ENCODE results near the gene ADAMTSL1. TPM values are rescaled to one million over a fixed set of nuclear protein-coding genes. Genes with fewer than 3 reads are reported as not detected.

The ADAMTSL1 gene
- total RNA-seq, 1 experiment from 2014 or later: 0.94 TPM

DNA sequence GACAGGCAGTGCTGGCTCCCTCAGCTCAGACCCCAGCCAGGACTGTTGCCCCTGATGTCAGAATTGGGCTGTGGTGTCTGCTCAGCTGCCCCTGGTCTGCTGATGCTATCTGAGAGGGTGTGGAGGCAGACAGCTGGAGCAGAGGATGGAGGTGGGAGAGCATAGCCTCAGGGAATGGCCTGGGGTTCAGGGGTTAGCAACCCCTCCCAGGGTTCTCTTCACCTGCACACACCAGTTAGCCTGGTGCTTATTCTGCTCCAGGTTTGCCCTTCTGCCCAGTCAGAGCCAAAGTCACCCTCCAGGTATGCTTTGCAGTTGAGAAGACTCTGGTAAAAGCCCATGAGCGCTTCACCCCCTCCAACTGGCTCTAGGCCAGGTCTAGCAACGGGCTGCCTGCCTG is 449.2 kb downstream of the ADAMTSL1 start:
- 0 out of 2 replicates have a peak, but pooled peaks cover 4% of the 10 kb centered on the region for H3K4me1 Mint-ChIP-seq
- no peak for ATAC-seq

More for the DNA sequence above, 449.2 kb downstream of the ADAMTSL1 start:
- ChIA-PET CTCF (no interaction called here), POLR2A (no interaction called here)
- Mint-ChIP-seq H3K27ac (no peak overlapping the region), H3K4me3 (no peak overlapping the region), H3K27me3 (ENCODE audit: low read depth) (no peaks in the 10 kb centered on the region), H3K36me3 (no peaks in the 10 kb centered on the region), H3K9me3 (no peaks in the 10 kb centered on the region)
- TF ChIP-seq ARID4B (CRISPR knock-in tag; IDR thresholded peaks at IDR 0.05; ENCODE audit: borderline replicate concordance) (no peak), PRRX2 (CRISPR knock-in tag; IDR thresholded peaks at IDR 0.05) (no peak), CDX4 (CRISPR knock-in tag; IDR thresholded peaks at IDR 0.05; ENCODE audit: borderline replicate concordance) (no peak), ATF1 (CRISPR knock-in tag; IDR thresholded peaks at IDR 0.05) (no peak), CBFB (CRISPR knock-in tag; IDR thresholded peaks at IDR 0.05; ENCODE audit: low read depth) (no peak), ZNF423 (CRISPR knock-in tag; IDR thresholded peaks at IDR 0.05) (no peak), ESRRA (CRISPR knock-in tag; IDR thresholded peaks at IDR 0.05; ENCODE audit: borderline replicate concordance) (no peak), NR2C2 (CRISPR knock-in tag; IDR thresholded peaks at IDR 0.05) (no peak), ZNF263 (CRISPR knock-in tag; IDR thresholded peaks at IDR 0.05; ENCODE audit: low read depth) (no peak), GABPB1 (CRISPR knock-in tag; IDR thresholded peaks at IDR 0.05) (no peak), AR (CRISPR knock-in tag; IDR thresholded peaks at IDR 0.05) (no peak), ATF2 (CRISPR knock-in tag; IDR thresholded peaks at IDR 0.05; ENCODE audit: borderline replicate concordance, low read depth) (no peak)
- TF ChIP-seq, protein P1, sequence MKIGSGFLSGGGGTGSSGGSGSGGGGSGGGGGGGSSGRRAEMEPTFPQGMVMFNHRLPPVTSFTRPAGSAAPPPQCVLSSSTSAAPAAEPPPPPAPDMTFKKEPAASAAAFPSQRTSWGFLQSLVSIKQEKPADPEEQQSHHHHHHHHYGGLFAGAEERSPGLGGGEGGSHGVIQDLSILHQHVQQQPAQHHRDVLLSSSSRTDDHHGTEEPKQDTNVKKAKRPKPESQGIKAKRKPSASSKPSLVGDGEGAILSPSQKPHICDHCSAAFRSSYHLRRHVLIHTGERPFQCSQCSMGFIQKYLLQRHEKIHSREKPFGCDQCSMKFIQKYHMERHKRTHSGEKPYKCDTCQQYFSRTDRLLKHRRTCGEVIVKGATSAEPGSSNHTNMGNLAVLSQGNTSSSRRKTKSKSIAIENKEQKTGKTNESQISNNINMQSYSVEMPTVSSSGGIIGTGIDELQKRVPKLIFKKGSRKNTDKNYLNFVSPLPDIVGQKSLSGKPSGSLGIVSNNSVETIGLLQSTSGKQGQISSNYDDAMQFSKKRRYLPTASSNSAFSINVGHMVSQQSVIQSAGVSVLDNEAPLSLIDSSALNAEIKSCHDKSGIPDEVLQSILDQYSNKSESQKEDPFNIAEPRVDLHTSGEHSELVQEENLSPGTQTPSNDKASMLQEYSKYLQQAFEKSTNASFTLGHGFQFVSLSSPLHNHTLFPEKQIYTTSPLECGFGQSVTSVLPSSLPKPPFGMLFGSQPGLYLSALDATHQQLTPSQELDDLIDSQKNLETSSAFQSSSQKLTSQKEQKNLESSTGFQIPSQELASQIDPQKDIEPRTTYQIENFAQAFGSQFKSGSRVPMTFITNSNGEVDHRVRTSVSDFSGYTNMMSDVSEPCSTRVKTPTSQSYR (CRISPR knock-in tag; IDR thresholded peaks at IDR 0.05): no peak
- TF ChIP-seq, protein P2, sequence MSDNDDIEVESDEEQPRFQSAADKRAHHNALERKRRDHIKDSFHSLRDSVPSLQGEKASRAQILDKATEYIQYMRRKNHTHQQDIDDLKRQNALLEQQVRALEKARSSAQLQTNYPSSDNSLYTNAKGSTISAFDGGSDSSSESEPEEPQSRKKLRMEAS (CRISPR knock-in tag; IDR thresholded peaks at IDR 0.05): no peak
- TF ChIP-seq, protein P3, sequence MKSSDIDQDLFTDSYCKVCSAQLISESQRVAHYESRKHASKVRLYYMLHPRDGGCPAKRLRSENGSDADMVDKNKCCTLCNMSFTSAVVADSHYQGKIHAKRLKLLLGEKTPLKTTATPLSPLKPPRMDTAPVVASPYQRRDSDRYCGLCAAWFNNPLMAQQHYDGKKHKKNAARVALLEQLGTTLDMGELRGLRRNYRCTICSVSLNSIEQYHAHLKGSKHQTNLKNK (CRISPR knock-in tag; IDR thresholded peaks at IDR 0.05): no peak
- DNase-seq (ENCODE audit: low spot score): no peak
